IMR-90 (cell line): ENCODE data around the gene LINGO4. TPM values are rescaled to one million over a fixed set of nuclear protein-coding genes. Genes with fewer than 3 reads are reported as not detected.

Experiments
- ATAC-seq: fragments of 200-7000 bp; cut with Tn5 transposase; 2 replicates; pipeline ENCODE4 v1.9.1; 2020; ENCODE audit warnings: low read depth, mild to moderate bottlenecking, moderate library complexity
- BruUV-seq: library from RNA; stranded (reverse); fragments of 400-500 nt; replicated peaks from 2 replicates; lab custom pipeline; 2021; lab: Mats Ljungman, UMichigan
- CTCF ChIA-PET: fragments of 300-600 bp; formaldehyde crosslinking; extraction: SDS; loops from one replicate; lab custom pipeline; 2021; ENCODE audit warnings: antibody characterized with exemption; lab: Yijun Ruan, JAX
- POLR2A ChIA-PET: fragments of 300-600 bp; sonication (Branson Sonifier 250); formaldehyde crosslinking; loops from one replicate; lab custom pipeline; 2022; ENCODE audit warnings: antibody characterized with exemption; ENCODE audit not compliant: unreplicated experiment; lab: Charles Lee
- DNase-seq: peaks from one replicate; pipeline ENCODE4 v3.0.0; 2013
- H2AFZ ChIP-seq: replicated peaks from 2 replicates; pipeline ENCODE3; 2013; ENCODE audit warnings: low read length, mild to moderate bottlenecking; ENCODE audit not compliant: poor library complexity
- H2AK5ac ChIP-seq: 2 replicates; pipeline ENCODE4 v1.6.1; 2013; ENCODE audit warnings: low read depth, low read length, inconsistent platforms
- H2AK9ac ChIP-seq: replicated peaks from 2 replicates; pipeline ENCODE3; 2013; ENCODE audit warnings: mild to moderate bottlenecking, low read depth, low read length, moderate library complexity; ENCODE audit not compliant: poor library complexity
- H2BK120ac ChIP-seq: 2 replicates; pipeline ENCODE4 v1.6.1; 2013; ENCODE audit warnings: low read depth, low read length, inconsistent platforms
- H2BK15ac ChIP-seq: 3 replicates; pipeline ENCODE4 v1.6.1; 2013; ENCODE audit warnings: low read depth, low read length, inconsistent platforms
- H2BK20ac ChIP-seq: 2 replicates; pipeline ENCODE4 v1.6.1; 2013; ENCODE audit warnings: low read depth, mild to moderate bottlenecking, inconsistent platforms, low read length, moderate library complexity
- H2BK5ac ChIP-seq: 2 replicates; pipeline ENCODE4 v1.6.1; 2013; ENCODE audit warnings: mild to moderate bottlenecking, low read depth, low read length, inconsistent platforms; ENCODE audit not compliant: poor library complexity, severe bottlenecking
- H3K14ac ChIP-seq: replicated peaks from 2 replicates; pipeline ENCODE4 v1.6.1; 2013; ENCODE audit warnings: low read depth, low read length, inconsistent platforms
- H3K18ac ChIP-seq: 2 replicates; pipeline ENCODE4 v1.6.1; 2013; ENCODE audit warnings: low read depth, low read length, control low read depth
- H3K23ac ChIP-seq: 2 replicates; pipeline ENCODE4 v1.6.1; 2013; ENCODE audit warnings: low read depth, low read length, inconsistent platforms
- H3K27ac ChIP-seq: 2 replicates; pipeline ENCODE4 v1.5.1; 2013; ENCODE audit warnings: mild to moderate bottlenecking, control low read depth, low read length; ENCODE audit not compliant: insufficient read depth
- H3K27me3 ChIP-seq: 2 replicates; pipeline ENCODE4 v1.6.1; 2013; ENCODE audit warnings: low read length; ENCODE audit not compliant: control insufficient read depth, insufficient read depth
- H3K36me3 ChIP-seq: 2 replicates; pipeline ENCODE4 v1.6.1; 2013; ENCODE audit warnings: low read length, mixed read lengths; ENCODE audit not compliant: control insufficient read depth, insufficient read depth
- H3K4ac ChIP-seq: 2 replicates; pipeline ENCODE4 v1.6.1; 2013; ENCODE audit warnings: low read depth, low read length, inconsistent platforms
- H3K4me1 ChIP-seq: 2 replicates; pipeline ENCODE4 v1.6.1; 2013; ENCODE audit warnings: low read length, mixed read lengths; ENCODE audit not compliant: control insufficient read depth, insufficient read depth
- H3K4me2 ChIP-seq: 2 replicates; pipeline ENCODE4 v1.6.1; 2013; ENCODE audit warnings: low read depth, mild to moderate bottlenecking, control low read depth, low read length, moderate library complexity
- H3K4me3 ChIP-seq: 2 replicates; pipeline ENCODE4 v1.5.1; 2013; ENCODE audit warnings: low read depth, mild to moderate bottlenecking, control low read depth, low read length, moderate library complexity; ENCODE audit not compliant: insufficient read depth
- H3K56ac ChIP-seq: 2 replicates; pipeline ENCODE4 v1.6.1; 2013; ENCODE audit warnings: low read length, inconsistent platforms; ENCODE audit not compliant: insufficient read depth; ENCODE audit errors: extremely low read depth
- H3K79me1 ChIP-seq, 2 experiments: 2 replicates each; pipeline ENCODE4 v1.6.1; 2013; ENCODE audit warnings: low read length in 2 of 2, inconsistent platforms in 1 of 2, low read depth in 1 of 2
- H3K9ac ChIP-seq: 2 replicates; pipeline ENCODE4 v1.6.1; 2013; ENCODE audit warnings: low read depth, low read length, control low read depth
- H3K9me1 ChIP-seq: 2 replicates; pipeline ENCODE4 v1.6.1; 2013; ENCODE audit warnings: low read length, inconsistent platforms; ENCODE audit not compliant: insufficient read depth
- H3K9me3 ChIP-seq: 2 replicates; pipeline ENCODE4 v1.6.1; 2013; ENCODE audit warnings: low read length; ENCODE audit not compliant: control insufficient read depth, insufficient read depth
- H4K20me1 ChIP-seq: 2 replicates; pipeline ENCODE4 v1.6.1; 2013; ENCODE audit warnings: low read length, inconsistent platforms; ENCODE audit not compliant: insufficient read depth
- H4K5ac ChIP-seq: 2 replicates; pipeline ENCODE4 v1.6.1; 2013; ENCODE audit warnings: mild to moderate bottlenecking, low read depth, low read length, control low read depth
- H4K8ac ChIP-seq, 2 experiments: 2 replicates each; pipeline ENCODE4 v1.6.1; 2013; ENCODE audit warnings: low read depth in 2 of 2, low read length in 2 of 2, control low read depth in 1 of 2, inconsistent platforms in 1 of 2
- H4K91ac ChIP-seq: 2 replicates; pipeline ENCODE4 v1.6.1; 2013; ENCODE audit warnings: low read depth, low read length, inconsistent platforms; ENCODE audit not compliant: insufficient read depth
- BHLHE40 ChIP-seq: fragments of 150-350 bp; IDR thresholded peaks from 2 replicates; pipeline ENCODE4 v1.6.1; 2016; ENCODE audit warnings: mild to moderate bottlenecking, low read depth, low read length
- CHD1 ChIP-seq: IDR thresholded peaks from 2 replicates; pipeline ENCODE4 v1.6.1; 2012; ENCODE audit warnings: low read depth, low read length, improper control_type of control experiment
- FOS ChIP-seq: fragments of 150-350 bp; IDR thresholded peaks from 2 replicates; pipeline ENCODE4 v1.6.1; 2016; ENCODE audit warnings: low read depth, low read length
- POLR2A ChIP-seq: IDR thresholded peaks from 2 replicates; pipeline ENCODE4 v1.6.1; 2012; ENCODE audit warnings: mild to moderate bottlenecking, low read depth, low read length
- RAD21 ChIP-seq: IDR thresholded peaks from 2 replicates; pipeline ENCODE4 v1.6.1; 2012; ENCODE audit warnings: low read length, improper control_type of control experiment
- RCOR1 ChIP-seq: IDR thresholded peaks from 2 replicates; pipeline ENCODE4 v1.6.1; 2012; ENCODE audit warnings: mild to moderate bottlenecking, low read length, improper control_type of control experiment; ENCODE audit not compliant: insufficient replicate concordance
- WGBS, 2 experiments: methylation state at CpG; one replicate each; pipeline versions ENCODE4 v1.1.5 to v1.1.7; 2013; ENCODE audit warnings: missing lambda C conversion rate in 2 of 2; ENCODE audit not compliant: insufficient read length in 1 of 2; ENCODE audit errors: extremely low coverage in 2 of 2; 5-methylcytosine and 5-hydroxymethylcytosine counted together
- dilution Hi-C: fragments of 300-500 bp; cut with HindIII; formaldehyde crosslinking; loops from one replicate; pipeline ENCODE4 v1.14.3; 2018; ENCODE audit warnings: low sequenced_read_pairs; ENCODE audit not compliant: unreplicated experiment
- in situ Hi-C: fragments of 300-500 bp; cut with MboI; formaldehyde crosslinking; loops from 3 replicates; pipeline ENCODE4 v1.14.3; 2019; ENCODE audit warnings: low sequenced_read_pairs, inconsistent platforms, mixed read lengths
- intact Hi-C: fragments of 100-400 bp; cut with micrococcal nuclease; formaldehyde crosslinking; loops from 2 replicates; pipeline ENCODE4 v1.10.0; 2022
- polyA plus RNA-seq, 3 experiments: library from polyadenylated mRNA; depleted of rRNA; stranded (reverse); fragments of >200 nt; gene quantifications; 2 replicates each; pipeline ENCODE4 v1.2.3, GENCODE V29; 2012; ENCODE audit warnings: low replicate concordance in 1 of 3
- total RNA-seq: library from RNA; depleted of rRNA; stranded (reverse); fragments of >200 nt; gene quantifications from 2 replicates; pipeline ENCODE4 v1.2.3, GENCODE V29; 2012
- TF ChIP-seq, protein P1 (sequence below): fragments of 150-350 bp; IDR thresholded peaks from 2 replicates; pipeline ENCODE4 v1.6.1; 2017; ENCODE audit warnings: mild to moderate bottlenecking, antibody characterized with exemption, low read length, low read depth

The LINGO4 gene
- total and polyA plus RNA-seq, 2 of the 4 experiments (the other 2 are of a cell fraction) = not detected

- peaks cover 71% of the 10 kb centered on the region for H3K27me3 ChIP-seq
- H2BK5ac ChIP-seq = no peak overlapping the region
- no peak overlapping the region for H4K5ac ChIP-seq
- no peak overlapping the region for H4K91ac ChIP-seq
- POLR2A ChIA-PET = no interaction called here
- no peak overlapping the region for H2BK20ac ChIP-seq
- no peak overlapping the region for H2BK120ac ChIP-seq
- H3K36me3 ChIP-seq = no peaks in the 10 kb centered on the region
- no peak overlapping the region for H3K9ac ChIP-seq
- no peaks in the 10 kb centered on the region for H3K9me3 ChIP-seq
- DNase-seq = no peak
- no peaks in the 10 kb centered on the region for H3K79me1 ChIP-seq
- H3K56ac ChIP-seq = no peak overlapping the region
- CTCF ChIA-PET = no interaction called here
- dilution Hi-C loops (no loop called here), intact Hi-C loops (no loop called here), in situ Hi-C loops (no loop called here)
- no peak overlapping the region for H2AK5ac ChIP-seq
- no peak for ATAC-seq
- no peak overlapping the region for H3K4me3 ChIP-seq
- H3K9me1 ChIP-seq = no peaks in the 10 kb centered on the region; the same call in 1 of the 2 replicates
- H2AFZ ChIP-seq = no peak overlapping the region
- WGBS, 2 experiments = no CpG with 5 or more reads among the region's 12 CpGs
- no peak overlapping the region for H3K27ac ChIP-seq
- no peak overlapping the region for H3K18ac ChIP-seq
- no peaks in the 10 kb centered on the region for H4K20me1 ChIP-seq
- TF ChIP-seq CHD1 (no peak), POLR2A (no peak), BHLHE40 (no peak), FOS (no peak), RCOR1 (no peak), RAD21 (no peak)
- TF ChIP-seq, protein P1, sequence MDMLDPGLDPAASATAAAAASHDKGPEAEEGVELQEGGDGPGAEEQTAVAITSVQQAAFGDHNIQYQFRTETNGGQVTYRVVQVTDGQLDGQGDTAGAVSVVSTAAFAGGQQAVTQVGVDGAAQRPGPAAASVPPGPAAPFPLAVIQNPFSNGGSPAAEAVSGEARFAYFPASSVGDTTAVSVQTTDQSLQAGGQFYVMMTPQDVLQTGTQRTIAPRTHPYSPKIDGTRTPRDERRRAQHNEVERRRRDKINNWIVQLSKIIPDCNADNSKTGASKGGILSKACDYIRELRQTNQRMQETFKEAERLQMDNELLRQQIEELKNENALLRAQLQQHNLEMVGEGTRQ = no peak
- no peaks in the 10 kb centered on the region for H3K4me1 ChIP-seq
- no peak overlapping the region for H3K23ac ChIP-seq
- BruUV-seq = no TSS peak
- H2AK9ac ChIP-seq = no peak overlapping the region
- H2BK15ac ChIP-seq = no peak overlapping the region
- H3K4me2 ChIP-seq = no peak overlapping the region
- H3K4ac ChIP-seq = no peak overlapping the region
- no peak overlapping the region for H4K8ac ChIP-seq
- no peak overlapping the region for H3K14ac ChIP-seq
Measured at GRCh38 chr1:151813271-151813977, 8.2 kb upstream of the LINGO4 start.
